SIG-M5 (cell line): ENCODE data around the gene ADNP2.

Experiments used
- DNase-seq: peaks from one replicate; lab custom pipeline; 2025; lab: John Stamatoyannopoulos, UW

Gene ADNP2, protein sequence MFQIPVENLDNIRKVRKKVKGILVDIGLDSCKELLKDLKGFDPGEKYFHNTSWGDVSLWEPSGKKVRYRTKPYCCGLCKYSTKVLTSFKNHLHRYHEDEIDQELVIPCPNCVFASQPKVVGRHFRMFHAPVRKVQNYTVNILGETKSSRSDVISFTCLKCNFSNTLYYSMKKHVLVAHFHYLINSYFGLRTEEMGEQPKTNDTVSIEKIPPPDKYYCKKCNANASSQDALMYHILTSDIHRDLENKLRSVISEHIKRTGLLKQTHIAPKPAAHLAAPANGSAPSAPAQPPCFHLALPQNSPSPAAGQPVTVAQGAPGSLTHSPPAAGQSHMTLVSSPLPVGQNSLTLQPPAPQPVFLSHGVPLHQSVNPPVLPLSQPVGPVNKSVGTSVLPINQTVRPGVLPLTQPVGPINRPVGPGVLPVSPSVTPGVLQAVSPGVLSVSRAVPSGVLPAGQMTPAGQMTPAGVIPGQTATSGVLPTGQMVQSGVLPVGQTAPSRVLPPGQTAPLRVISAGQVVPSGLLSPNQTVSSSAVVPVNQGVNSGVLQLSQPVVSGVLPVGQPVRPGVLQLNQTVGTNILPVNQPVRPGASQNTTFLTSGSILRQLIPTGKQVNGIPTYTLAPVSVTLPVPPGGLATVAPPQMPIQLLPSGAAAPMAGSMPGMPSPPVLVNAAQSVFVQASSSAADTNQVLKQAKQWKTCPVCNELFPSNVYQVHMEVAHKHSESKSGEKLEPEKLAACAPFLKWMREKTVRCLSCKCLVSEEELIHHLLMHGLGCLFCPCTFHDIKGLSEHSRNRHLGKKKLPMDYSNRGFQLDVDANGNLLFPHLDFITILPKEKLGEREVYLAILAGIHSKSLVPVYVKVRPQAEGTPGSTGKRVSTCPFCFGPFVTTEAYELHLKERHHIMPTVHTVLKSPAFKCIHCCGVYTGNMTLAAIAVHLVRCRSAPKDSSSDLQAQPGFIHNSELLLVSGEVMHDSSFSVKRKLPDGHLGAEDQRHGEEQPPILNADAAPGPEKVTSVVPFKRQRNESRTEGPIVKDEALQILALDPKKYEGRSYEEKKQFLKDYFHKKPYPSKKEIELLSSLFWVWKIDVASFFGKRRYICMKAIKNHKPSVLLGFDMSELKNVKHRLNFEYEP

DNA sequence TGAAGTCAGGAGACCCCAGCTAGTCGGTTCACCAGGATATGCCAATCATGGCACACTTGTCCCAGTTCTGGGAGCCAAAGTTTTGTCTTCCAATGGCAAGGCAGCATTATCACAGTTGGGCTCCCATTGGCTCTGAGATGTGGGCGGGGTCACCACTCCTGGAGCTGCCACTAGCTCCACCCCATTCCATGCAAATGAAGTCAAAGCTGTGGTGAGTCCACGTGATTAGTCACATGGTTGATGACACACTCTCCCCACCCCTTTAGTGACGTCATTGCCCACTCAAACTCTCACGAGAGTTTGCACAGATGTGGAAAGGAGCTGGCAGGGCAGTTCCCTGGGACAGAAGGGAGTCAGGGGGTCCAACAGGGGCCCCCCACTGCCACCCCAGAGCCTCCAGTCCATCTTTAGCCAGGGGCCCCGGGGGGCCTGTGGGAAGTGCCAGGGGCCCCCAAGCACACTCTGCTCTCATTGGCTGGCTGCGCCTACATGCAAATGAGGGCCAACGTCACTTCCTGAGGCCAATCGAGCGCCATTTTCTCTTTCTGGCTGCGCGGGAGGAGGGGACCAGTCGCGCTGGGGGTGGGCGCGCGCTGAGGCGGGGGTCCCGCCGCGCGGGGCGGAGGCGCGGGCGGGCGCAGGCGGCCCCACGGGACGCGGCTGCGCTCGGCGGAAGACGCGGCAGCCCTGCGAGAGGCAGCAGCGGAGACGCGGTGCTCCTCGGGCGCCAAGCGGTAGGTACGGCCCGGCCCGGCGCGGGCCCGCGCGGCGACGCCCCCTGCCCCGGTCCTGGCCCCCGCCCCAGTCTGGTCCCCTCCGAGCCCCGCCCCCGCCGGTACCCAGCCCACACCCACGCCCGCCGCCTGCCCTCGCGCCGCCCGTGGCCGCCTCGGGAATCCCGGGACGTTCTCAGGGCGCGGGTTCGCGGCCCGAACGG is at the start of gene ADNP2:
Gene ADNP2, plus strand, starts transcription at position 524 of the 937 bp plus-strand sequence. CDS start 8,281 bp downstream, outside the sequence.
- DNase-seq: peak; percentile 2

GRCh38 chr18:80059945-80060344 is 49.1 kb upstream of the ADNP2 start:
- DNase-seq: no peak

DNA sequence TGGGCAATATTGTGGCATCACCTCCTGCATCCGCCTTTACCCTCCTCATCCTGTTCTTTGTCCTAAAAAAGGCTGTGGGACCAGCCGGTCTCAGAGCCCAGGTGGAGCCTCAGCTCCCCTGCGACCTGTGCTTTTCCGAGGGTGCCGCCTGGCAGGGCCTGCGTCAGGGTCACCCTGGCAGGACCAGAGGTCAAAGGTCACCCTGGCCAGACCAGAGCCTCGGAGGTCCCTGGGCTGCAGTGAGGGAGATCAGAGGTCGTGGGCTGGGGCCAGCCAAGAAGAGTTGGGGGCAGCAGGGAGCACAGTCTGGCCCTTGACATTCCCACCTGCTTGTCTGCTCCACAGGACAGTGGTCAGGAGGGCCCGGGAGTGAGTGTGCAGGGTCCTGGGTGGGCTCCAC is 43.4 kb upstream of the ADNP2 start:
- DNase-seq: no peak

DNA sequence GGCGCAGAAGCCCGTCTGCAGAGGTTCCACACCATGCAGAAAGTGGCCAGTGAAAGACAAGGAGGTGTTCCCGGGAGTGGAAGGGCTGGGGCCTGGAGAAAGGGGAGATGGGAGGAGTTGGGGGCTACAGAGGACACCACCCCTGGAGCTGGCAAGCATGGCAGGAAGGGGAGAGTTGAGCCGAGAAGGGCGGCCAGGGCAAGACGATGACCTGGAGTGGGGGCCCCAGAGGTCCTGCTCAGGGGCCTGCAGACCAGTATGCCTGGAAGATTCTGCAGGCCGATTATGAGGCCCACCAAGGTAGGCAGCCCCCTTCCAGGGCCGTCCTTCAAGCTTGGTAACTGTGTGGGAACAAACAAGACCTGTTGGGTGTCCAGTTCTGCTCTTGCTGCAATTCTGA is 41.7 kb upstream of the ADNP2 start:
- DNase-seq: no peak

- no peak for DNase-seq
Observed at GRCh38 chr18:80067897-80068296, 41.2 kb upstream of the ADNP2 start.

- DNase-seq: no peak
Observed at GRCh38 chr18:80068571-80069272, 40.3 kb upstream of the ADNP2 start.

- DNase-seq: no peak
Observed at GRCh38 chr18:80070825-80071224, 38.2 kb upstream of the ADNP2 start.

- no peak for DNase-seq
Observed at GRCh38 chr18:80074183-80074582, 34.9 kb upstream of the ADNP2 start.

GRCh38 chr18:80074697-80075096 is 34.4 kb upstream of the ADNP2 start:
- no peak for DNase-seq

GRCh38 chr18:80075940-80076339 is 33.1 kb upstream of the ADNP2 start:
- DNase-seq: no peak

DNA sequence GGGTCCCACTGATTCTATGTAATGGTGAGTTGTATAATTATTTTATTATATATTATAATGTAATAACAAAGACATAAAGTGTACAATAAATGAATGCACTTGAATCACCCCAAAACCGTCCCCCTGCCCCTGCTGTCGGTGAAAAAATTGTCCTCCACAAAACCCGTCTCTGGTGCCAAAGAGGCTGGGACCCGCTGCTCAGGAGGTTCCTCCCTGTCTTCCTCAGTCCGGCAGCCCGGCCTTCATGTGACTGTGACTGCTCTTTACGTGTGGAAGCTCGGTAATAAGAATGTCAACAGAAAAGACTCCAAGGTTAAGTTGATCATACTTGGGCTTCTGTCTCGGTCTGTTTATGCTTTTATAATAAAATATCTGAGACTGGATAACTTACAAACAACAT is 32.7 kb upstream of the ADNP2 start:
- DNase-seq: no peak

DNA sequence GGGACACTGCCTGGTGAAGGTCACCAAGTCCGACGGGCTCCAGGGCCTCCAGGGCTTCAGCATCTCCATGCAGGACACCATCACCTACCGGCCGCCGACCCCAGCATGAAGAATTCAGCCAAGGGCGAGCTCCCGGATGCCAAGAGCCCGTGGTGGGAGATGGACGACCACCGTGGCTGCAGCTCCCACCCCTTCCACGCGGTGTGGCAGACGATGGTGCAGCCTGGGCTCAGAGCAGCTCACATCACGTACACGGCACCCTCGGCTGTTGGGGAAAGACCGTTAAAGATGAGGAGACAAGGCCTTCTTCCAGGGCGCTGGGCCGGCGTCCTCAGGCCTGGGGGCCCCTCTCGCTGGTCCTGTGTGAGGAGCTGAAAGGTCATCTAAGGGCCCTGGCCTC is 31.2 kb upstream of the ADNP2 start:
- DNase-seq: no peak

- no peak for DNase-seq
Observed at GRCh38 chr18:80086281-80086680, 22.8 kb upstream of the ADNP2 start.

- DNase-seq: no peak
Observed at GRCh38 chr18:80088036-80088435, 21.0 kb upstream of the ADNP2 start.

- no peak for DNase-seq
Observed at GRCh38 chr18:80088823-80089222, 20.2 kb upstream of the ADNP2 start.

DNA sequence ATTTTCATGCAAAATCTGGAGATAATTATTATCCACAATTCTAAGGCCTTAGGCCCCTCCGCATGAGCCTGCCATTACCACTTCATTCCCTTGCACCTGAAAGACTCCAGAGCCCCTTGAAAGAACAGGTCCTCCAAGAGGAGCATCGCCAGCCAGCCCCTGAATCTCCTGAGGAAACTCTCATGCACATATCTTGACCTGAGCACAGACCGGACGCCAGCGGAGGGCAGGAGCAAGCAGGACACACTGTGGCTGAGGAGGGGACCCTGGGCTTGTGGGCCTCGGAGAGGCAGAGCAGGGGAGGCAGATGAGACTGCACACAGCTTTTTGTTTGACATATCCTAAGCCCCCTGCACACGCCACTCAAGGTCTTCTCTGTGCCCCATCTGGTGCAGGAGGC is 13.6 kb upstream of the ADNP2 start:
- DNase-seq: no peak

DNA sequence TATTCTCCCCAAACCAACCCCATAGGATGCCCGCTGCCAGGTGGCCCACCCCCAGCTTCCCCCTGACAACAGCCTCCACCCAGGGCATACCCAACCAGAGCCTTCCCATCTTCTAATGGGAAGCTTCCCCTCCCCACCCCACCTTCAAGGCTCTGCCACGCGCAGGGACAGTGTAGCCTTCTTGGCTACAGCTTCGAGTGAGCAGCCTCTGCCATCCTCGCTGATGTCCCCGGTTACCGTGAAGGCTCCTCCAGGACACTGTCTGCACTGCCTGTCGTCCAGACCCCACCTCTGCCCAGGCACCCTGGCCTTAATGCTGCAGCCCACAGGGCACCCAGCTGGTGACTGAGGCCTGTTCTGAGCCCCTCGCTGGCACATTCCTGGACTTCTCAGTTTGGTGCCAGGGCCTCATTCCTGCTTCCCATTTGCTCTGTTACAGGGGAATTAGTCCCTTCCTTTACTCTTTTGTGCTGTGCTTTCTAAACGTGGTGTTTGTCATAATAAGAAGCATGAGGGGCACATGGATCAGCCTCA is 13.0 kb upstream of the ADNP2 start:
- no peak for DNase-seq

GRCh38 chr18:80097201-80097600 is 11.9 kb upstream of the ADNP2 start:
- no peak for DNase-seq

DNA sequence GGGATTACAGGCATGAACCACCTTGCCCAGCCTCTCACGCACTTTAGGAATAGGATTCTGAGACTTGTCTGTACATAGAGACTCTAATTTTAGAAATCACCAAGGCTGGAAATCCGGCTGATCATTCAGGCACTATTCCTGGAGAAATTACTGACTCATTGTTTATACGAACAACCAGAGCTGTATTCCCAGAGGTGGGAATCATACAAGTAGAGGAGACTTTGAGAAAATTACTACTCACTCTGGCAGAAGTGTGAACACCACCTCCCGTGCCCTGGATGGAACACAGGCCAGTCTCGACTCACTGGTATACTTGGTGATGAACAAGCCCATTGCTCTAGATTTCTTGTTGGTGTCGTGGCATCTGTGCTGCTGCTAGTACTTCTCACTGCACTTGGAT is 5.8 kb upstream of the ADNP2 start:
- no peak for DNase-seq

DNA sequence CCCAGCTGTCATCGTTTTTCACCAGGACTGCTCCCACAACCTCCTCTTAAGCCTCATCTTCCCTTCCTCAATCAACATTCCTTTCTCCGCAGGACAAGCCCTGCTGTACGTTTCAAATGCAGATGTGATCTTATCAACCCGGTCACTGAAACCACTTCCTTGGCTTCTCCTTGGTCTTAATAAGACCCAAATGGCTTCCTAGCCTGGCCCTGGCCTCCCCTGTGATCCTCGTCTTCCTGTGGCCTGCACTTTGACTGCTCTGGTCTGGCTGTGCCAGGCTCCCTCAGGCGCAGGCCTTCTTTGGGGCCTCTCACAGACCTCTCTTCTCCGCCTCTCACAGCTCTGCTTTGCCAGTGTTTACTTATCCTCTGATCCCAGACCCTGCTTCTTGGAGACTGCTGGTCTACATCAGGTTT is 4.7 kb upstream of the ADNP2 start:
- DNase-seq: no peak
